Kidney epithelial cell (primary cell): ENCODE results near the gene RPAP2. TPM values are rescaled to one million over a fixed set of nuclear protein-coding genes. Genes with fewer than 3 reads are reported as not detected.

Experiments used
- DNase-seq: peaks from one replicate; pipeline ENCODE4 v3.0.0-alpha.2; 2010; ENCODE audit warnings: low read depth
- H3K27me3 ChIP-seq: 2 replicates; pipeline ENCODE4 v1.6.0; 2011; ENCODE audit warnings: low read length; ENCODE audit not compliant: control insufficient read depth, insufficient read depth
- H3K36me3 ChIP-seq: 2 replicates; pipeline ENCODE4 v1.5.1; 2011; ENCODE audit warnings: low read length; ENCODE audit not compliant: control insufficient read depth, insufficient read depth
- H3K4me3 ChIP-seq: 2 replicates; pipeline ENCODE4 v1.5.1; 2011; ENCODE audit warnings: low read depth, mild to moderate bottlenecking, control low read depth, low read length
- CTCF ChIP-seq: IDR thresholded peaks from 2 replicates; pipeline ENCODE4 v1.5.1; 2011; ENCODE audit warnings: mild to moderate bottlenecking, moderate library complexity, low read length, control low read depth, inconsistent platforms; ENCODE audit not compliant: insufficient read depth, poor library complexity, severe bottlenecking
- total RNA-seq: library from RNA; depleted of rRNA; stranded (reverse); fragments of >200 nt; gene quantifications from 2 replicates; pipeline ENCODE4 v1.2.3, GENCODE V29; 2015

The RPAP2 gene
- total RNA-seq, 1 donor from 2014 or later: 18.7 TPM

GRCh38 chr1:92447033-92447681, 148.3 kb downstream of the RPAP2 start:
- no peak for TF ChIP-seq CTCF
- no peaks in the 10 kb centered on the region for H3K36me3 ChIP-seq
- no peaks in the 10 kb centered on the region for H3K27me3 ChIP-seq
- H3K4me3 ChIP-seq: no peak overlapping the region
- no peak for DNase-seq

GRCh38 chr1:92447976-92448375, 149.1 kb downstream of the RPAP2 start:
- no peak for DNase-seq
- Histone ChIP-seq H3K4me3 (no peak overlapping the region), H3K27me3 (no peaks in the 10 kb centered on the region), H3K36me3 (no peaks in the 10 kb centered on the region)
- TF ChIP-seq CTCF: no peak

Other genes starting within 250 kb of the RPAP2 start
- not detected in 2 replicates for gene SETSIP, start 223.6 kb upstream of the RPAP2 start, total RNA-seq
- gene BTBD8, start 218.7 kb upstream of the RPAP2 start, total RNA-seq: 3.3 and 3.6 TPM in 2 replicates
- gene C1orf146, start 81.1 kb upstream of the RPAP2 start, total RNA-seq: not detected in 2 replicates
- 4.3 and 5.8 TPM in 2 replicates for gene GLMN, start 72 bp upstream of the RPAP2 start, total RNA-seq
- gene GFI1, start 187.9 kb downstream of the RPAP2 start, total RNA-seq: 0.21 and 1.3 TPM in 2 replicates